ENCODE results near the gene NAXD.
"Not testable (repeated sequence)": the region's sequence is repeated elsewhere in the genome, so short reads cannot be mapped to it uniquely, and the experiment has no call there.

Gene NAXD

DNA sequence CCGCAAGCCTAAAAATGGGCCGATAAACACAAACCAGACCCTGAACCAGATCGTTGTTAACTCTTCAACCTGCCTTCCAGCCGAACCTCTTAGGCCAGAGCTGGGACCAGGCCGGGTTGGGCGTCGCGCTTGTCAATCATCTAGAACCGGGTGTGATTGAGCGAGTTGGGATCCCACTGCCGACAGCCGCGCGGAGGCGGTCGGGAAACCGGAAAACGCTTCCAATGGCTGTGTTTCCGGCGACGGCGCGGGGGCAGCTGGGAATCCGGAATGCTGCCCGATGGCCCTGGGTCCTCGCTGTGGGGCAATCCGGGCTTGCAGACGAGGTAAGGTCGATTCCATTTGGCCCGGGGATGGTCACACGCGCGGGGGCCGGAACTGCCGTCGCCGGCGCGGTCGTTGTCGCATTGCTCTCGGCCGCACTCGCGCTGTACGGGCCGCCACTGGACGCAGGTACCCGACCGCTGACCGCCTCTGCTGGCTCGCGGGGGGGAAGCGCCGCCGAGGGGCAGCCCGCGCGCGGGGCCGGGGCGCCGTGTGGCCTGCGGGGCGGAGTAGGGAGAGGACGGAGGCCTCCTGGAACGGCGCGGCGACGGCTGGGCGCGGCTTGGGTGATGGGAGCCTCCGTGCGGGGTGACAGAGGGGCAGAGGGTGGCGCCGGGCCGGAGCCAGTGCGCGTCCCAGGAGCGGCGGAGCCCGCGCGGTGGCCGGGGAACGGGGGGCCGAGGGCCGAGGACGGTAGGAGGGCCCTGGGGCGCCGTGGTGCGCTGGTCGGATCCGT, at the start of gene NAXD:
Gene NAXD, plus strand, starts transcription at position 224 of the 781 bp plus-strand sequence. Its CDS starts 57 bp downstream, at position 281.
- peak; percentile 78 to 80 for DNase-seq (ENCODE audit: low read depth in 2 of 2)

DNA sequence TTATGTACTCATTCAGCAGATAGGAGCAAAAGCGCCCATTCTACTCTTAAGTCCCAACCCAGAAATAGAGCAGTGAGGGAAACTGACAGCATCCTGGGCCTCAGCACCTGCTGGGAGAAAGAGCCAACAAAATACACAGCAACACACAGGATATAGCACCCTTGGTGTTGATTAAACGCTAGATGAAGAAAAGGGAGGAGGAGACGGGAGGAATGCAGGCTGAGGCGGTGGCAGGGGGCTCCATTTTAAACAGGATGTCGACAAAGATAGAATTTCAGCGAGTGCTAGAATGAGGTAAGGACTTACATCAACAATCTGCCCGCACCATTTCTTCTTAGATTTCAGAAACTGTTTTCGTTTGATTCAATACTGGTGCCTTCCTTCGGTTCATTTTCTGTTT, 49.2 kb upstream of the NAXD start:
- no peak for DNase-seq (ENCODE audit: low read depth in 2 of 2)

DNA sequence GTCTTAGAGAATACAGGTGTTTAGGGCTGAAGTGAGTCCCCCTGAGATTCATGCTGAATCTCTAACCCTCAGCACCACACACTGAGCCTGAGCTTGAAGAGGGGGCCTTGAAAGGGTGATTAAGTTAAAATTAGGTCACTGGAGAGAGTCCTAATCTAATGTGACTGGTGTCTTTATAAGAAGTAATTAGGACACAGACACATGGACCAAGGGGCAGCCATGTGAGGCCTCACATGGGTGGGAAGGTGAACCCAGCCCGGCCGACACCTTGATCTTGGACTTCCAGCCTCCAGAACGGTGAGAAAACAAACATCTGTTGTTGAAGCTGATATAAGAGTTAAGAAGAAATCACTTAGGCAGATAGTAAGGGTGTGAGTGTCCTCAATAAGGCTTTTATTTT, 46.7 kb upstream of the NAXD start:
- DNase-seq (ENCODE audit: low read depth in 2 of 2) = no peak

DNA sequence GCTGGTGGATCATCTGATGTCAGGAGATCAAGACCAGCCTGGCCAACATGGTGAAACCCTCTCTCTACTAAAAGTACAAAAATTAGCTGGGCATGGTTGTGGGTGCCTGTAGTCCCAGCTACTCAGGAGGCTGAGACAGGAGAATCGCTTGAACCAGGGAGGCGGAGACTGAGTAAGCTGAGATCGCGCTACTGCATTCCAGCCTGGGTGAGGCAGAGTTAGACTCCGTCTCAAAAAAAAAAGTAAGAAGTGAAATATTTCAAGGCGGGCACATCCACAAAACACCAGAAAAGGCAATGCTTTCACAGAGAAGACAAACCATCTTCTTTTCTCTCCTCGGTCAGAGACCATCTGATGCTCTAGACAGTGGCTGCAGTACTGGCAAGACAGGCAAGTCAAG, 45.4 kb upstream of the NAXD start:
- not testable (repeated sequence) for DNase-seq (ENCODE audit: low read depth in 2 of 2)

DNA sequence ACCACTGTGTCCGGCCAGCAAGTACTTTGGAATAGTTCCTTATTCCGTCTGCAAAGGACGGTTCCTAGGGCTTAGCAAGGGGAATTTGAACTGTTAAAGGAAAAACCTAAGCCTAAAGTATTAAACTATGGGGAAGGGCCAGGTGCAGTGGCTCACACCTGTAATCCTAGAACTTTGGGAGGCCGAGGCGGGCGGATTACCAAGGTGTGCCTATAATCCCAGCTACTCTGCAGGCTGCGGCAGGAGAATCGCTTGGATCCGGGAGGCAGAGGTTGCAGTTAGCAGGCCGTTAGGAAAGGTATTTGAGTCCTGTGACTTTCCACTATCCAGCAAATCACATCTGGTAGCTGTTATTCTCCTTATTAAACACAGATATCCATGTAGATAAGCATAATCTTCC, 44.5 kb upstream of the NAXD start:
- no peak for DNase-seq (ENCODE audit: low read depth in 2 of 2)

DNA sequence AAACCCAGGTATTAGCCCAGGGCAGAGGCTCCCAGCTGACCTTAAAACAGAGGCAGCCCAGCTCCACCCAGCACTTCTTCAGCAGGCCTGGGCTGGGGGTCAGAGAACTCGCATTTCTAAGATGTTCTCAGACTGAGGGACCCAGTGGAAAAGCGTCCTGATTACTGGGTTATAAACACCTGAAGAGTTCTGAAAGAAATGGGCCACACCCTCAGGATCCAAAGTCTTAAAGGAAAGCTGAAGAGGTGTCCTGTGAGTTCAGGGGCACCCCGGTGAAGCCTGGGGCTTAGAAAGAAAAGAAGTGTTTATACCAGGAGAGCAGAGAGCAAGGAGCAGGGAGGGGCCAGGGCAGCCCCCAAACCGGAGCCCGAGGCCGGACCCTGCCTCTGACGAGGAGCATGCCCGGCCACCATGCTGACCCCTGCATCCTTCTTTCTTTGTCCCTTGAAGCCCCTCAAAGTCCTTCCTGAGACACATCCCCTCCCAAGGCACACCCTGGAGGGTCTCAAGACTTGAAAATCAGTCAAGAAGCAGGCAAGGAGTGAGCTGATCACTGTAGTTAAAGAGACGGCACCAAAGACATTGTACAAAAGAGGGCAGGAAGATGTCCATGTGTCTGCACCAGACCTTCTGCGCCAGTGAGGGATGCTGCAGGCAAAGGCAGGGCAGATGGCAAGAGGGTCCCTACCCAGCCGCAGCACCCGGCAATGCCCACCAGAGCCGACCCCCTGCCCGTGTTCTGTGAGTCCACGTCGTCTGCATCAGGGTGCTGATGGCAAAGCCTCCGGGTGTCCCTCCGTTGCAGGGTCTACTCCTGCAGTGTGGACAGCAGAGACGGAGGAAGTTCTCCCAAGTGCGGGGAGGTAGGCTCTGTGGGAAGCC, 43.2 kb upstream of the NAXD start:
- no peak for DNase-seq (ENCODE audit: low read depth in 2 of 2)

DNA sequence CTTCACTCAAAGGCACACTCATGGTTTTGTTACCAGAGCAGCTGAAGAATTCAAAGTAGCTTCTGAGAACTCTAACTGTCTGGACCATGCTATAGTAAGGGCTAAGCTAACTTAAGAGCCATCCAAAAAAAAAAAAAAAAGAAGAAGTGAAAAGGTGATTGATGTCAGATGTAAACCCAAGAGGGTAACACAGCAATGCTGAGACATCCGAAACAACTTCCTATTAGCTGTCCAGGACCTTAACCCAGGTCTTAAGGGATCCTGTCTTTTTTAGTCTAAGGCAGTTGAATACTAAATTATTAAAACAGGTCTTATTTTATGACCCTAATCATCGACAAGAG, 42.6 kb upstream of the NAXD start:
- DNase-seq (ENCODE audit: low read depth in 2 of 2) = no peak

DNA sequence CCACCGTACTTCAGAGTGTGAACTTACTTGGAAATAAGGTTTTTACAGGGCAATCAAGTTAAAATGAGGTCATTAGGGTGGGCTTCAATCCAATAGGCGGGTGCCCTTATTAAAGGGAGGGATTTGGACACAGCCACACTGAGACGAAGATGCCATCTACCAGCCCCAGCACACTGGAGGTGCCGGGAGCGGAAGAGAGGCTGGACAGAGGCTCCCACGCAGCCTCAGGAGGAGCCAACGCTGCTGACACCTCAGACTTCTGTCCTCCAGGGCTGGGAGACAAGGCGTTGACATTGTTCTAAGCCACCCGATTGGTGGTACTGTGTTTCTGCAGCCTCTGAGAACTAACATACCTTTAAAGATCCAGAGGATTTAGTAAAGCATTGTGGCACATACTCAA, 41.2 kb upstream of the NAXD start:
- DNase-seq (ENCODE audit: low read depth in 2 of 2) = no peak

DNA sequence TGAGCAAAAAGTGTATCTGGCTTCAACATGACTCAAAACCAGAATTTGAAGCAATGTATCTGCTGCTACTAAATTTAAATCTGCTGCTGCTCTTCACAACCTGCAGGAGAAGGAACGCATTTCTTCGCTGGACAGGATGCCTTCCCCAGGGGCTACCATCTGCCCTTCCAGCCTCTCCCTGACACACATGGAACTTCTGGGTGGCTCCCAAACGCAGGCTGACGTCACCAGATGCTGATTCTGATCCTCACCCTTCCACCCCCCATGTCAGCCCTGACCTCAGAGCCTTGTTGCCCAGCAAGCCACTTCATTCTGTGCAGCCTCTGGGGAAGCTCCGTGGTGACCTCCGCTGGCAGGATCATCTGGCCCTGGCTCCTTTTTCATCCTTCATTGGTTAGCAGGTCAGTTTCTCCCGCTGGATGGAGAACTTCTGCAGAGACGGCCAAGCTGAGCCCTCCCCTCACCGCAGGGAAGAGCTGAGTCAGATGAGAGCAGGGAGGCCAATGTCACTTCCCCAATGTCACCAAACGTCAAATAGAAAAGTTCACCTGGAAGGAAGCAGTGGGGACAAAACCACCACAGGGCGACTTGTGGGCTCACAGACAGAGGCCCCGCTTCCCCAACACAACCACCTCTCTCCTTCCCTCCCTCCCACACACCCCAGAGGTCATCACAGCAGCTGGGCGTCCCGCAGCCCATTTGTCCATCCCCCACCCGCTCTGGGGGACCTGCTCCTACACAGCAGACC, 39.8 kb upstream of the NAXD start:
- peak in 1 of 2 donors; percentile 12 for DNase-seq (ENCODE audit: low read depth in 2 of 2)

DNA sequence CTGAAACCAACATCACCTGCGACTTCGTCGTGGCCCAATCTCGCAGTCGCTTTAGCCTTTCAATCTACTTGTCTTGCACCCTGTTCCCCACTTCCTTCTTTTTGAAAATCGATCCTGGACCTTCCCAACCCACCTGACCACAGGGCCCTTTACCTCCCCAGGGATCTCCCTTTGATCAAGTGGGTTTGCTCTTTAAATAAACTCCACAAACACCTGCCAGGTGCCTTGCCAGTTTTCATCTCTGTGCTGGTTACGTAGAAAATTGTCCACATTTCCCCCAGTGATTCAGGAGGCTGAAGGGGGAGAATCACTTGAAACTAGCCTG, 39.3 kb upstream of the NAXD start:
- no peak for DNase-seq (ENCODE audit: low read depth in 2 of 2)

DNA sequence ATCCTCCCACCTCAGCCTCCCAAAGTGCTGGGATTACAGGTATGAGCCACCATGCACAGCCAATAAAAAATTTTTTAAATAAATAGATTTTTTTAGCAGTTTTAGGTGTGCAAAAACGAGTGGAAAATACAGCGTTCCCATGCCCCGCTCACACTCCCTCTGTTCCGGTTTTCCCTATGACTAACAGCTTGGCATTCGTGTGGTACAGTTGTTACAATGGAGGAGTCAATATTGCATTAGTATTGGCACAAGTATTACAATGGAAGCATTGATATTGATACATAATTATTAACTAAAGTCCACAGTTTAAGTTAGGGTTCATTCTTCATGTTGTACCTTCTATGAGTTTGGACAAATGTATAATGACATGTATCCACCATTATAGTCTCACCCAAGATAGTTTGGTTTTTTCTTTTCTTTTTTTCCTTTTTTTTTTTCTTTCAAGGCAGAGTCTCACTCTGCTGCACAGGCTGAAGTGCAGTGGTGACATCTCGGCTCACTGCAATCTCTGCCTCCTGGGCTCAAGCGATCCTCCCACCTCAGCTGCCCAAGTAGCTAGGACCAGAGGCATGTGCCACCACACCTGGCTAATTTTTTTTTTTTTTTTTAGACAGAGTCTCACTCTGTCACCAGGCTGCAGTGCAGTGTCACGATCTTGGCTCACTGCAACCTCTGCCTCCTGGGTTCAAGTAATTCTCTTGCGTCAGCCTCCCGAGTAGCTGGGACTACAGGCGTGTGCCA, 38.4 kb upstream of the NAXD start:
- no peak for DNase-seq (ENCODE audit: low read depth in 2 of 2)

DNA sequence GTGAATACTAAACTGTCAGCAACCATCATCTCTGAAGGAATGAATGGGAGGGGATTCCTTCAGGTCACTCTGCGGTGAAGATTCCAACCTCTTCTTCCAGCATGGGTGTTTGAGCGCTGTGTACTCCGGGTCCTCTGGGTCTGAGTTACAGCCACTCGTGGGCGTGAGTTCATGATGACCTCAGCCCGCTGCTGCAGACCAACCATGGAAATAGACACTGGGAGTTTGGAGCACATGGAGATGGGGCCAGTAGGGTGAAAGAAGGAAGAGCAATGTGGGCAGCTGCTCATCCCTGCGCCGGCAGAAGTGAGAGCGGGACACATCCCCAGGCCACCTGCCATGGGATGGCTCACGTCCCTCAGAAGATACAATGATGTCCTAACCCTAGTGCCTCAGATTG, 37.0 kb upstream of the NAXD start:
- DNase-seq (ENCODE audit: low read depth in 2 of 2) = no peak

DNA sequence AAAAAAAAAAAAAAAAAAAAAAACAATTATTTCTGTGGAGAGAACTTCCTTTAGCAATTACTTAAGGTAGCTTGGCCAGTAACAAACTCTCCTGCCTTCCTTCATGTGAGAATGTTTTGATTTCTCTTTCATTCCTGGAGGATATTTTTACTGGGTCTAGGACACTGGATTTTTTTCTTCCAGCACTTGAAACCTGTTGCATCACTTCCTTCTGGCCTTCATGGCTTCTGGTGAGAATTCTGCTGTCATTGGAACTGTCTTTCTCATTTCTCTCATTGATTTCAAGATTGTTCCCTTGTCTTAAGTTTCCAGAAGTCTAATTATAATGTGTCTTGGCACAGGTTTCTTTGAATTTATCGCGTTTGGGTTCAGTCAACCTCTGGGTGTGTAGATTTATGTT, 34.5 kb upstream of the NAXD start:
- no peak for DNase-seq (ENCODE audit: low read depth in 2 of 2)

DNA sequence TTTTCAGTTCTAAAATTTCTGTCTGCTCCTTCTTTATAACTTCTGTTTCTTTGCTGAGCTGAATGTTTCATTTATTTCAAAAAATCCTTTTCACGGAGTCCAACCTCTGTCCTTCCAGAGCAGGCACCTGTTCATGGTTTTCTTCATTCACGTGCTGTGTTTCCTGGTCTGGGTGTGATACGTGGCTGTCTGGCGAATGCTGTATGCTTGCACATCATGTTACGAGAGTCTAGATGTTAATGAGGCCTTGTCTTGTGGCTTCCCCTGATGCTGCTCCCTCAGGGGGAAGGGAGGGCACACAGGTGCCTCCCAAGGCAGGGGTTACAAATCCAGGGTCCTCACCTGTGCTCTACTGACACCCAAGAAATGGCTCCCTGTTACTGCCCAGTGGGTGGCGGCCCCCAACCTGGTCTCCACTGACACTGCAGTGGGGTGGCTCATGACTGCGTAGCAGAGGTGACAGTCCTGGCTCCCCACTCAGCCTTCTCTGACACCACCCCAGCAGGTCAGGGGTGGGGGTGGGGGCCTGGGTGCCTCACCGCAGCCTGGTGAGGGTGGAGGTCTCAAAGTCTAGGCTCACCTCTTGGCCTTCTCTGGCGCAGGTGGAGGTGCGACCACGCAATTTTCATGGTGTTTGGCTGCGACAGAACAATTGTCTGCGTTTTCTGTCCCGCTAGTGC, 33.7 kb upstream of the NAXD start:
- no peak for DNase-seq (ENCODE audit: low read depth in 2 of 2)

DNA sequence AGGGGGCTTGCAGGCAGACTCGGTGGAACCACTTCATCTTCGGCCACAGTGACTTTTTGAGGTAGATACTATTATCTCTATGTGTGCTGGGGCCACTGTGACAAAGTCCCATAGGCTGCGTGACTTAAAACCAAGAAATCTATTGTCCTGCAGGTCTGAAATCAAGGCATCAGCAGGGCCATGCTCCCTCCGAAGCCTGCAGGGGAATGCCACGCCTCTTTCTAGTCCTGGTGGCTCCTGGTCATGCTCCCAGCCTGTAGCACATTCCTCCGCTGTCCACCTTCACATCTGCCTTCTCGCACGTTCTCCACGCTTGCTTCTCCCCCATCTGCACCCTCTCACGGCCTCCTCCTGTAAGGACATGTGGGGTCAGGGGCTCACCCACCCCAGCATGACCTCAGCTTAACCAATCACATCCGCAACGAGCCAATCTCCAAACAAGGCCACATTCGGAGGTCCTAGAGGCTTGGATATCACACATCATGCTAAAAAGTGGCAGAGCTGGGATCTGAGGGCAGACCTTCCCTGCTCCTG, 32.9 kb upstream of the NAXD start:
- DNase-seq (ENCODE audit: low read depth in 2 of 2) = no peak

DNA sequence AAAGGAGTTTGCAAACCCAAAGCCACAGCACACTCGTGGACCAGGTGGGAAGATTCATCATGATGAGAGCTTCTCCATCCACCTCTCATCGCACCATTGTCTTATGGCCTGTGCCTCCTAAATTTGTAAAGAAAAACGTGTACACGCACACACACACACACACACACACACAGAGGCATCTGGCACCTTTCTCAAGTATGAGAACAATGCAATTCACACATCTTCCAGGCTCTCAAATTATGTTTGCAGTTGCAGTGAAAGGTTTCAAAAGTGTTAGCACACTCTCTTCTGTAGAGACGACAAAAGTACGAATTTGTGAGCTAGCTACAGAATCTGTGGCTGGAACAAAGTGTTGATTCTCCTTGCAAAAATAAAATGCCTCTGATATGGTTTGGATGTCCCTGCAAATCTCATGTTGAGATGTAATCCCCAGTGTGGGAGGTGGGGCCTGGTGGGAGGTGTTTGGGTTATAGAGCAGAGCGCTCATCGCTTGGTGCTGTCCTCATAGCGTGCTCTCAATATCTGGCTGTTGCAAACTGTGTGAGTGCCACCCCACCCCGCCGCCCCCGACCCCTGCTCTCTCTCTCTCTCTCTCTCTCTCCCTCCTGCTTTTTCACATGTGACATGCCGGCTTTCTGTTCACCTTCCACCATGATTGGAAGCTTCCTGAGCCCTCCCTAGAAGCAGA, 32.0 kb upstream of the NAXD start:
- no peak for DNase-seq (ENCODE audit: low read depth in 2 of 2)

DNA sequence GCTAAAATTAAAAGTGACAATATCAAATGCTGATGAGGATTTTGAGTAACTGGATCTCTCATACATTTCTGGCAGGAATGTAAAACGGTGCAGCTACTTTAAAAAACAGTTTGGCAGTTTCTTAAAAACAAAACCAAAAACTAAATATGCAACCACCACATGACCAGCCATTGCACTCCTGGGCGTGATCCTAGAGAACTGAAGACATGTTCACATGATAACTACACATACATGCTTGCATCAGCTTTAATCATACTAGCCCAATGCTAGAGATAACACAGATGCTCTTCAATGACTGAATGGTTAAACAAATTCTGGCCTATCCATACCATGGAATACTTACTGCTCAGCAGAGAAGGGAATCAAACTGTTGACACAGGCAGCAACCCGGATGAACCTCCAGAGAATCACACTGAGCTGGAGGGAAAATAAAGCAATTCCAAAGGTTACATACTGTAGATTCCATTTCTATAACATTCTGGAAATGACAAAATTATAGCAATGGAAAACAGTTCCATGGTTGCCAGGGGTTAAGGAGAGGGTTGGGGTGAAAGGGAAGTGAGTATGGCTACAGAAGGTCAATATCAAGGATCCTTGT, 25.5 kb upstream of the NAXD start:
- DNase-seq (ENCODE audit: low read depth in 2 of 2) = no peak

DNA sequence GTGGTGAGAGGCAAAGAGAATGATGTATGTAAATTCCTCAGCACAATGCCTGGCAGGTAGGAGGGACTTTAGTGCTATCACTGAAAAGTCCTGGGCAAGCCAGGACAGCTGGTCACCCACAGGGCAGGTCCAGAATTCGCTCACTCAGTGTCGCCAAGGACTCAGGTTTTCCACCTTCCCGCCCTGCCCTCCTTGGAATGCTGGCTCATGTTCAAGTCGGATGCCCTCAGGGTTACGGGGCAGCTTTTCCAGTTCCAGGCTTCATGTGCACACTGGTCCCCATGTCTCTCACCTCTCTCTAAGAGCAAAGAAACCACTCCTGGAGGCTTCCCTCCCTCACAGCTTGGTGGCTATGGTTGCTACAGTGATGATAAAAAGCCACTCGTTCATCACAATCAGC, 24.8 kb upstream of the NAXD start:
- no peak for DNase-seq (ENCODE audit: low read depth in 2 of 2)

DNA sequence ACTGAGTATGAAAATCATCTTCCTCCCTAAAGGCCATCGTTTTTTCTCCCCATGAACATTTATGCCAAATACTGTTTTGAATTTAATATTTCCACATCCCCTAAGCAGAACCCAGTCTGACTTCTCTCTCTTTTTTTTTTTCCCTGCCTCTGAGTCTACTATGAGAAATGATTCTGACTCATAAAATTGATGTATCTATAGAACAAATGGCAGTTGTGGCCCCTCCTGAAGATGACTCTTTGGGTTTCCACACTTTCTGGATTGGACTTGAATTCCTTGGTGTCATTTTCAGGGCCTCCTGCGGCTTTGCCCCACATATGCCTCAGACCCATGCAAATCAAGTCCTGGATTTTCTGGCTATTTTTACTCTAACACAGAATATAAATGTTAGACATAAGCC, 22.7 kb upstream of the NAXD start:
- DNase-seq (ENCODE audit: low read depth in 2 of 2) = no peak

All from stimulated activated CD8-positive, alpha-beta memory T cell treated with anti-CD3 and anti-CD28 coated beads, Interleukin-15, amount 100 ng/mL, for 48 hours (primary cell).